B cell (primary cell): ENCODE results near the gene HILPDA.

Source experiments
- EZH2 ChIP-seq: IDR thresholded peaks from 2 replicates; pipeline ENCODE4 v1.6.1; 2012; ENCODE audit warnings: borderline replicate concordance, low read depth, mild to moderate bottlenecking, moderate library complexity, low read length; ENCODE audit not compliant: insufficient read depth, poor library complexity, severe bottlenecking
- TF ChIP-seq, protein P1 (sequence below): fragments of 200-600 bp; IDR thresholded peaks from one replicate; pipeline ENCODE4 v1.8.0; 2022; ENCODE audit warnings: antibody characterized with exemption, mild to moderate bottlenecking

DNA sequence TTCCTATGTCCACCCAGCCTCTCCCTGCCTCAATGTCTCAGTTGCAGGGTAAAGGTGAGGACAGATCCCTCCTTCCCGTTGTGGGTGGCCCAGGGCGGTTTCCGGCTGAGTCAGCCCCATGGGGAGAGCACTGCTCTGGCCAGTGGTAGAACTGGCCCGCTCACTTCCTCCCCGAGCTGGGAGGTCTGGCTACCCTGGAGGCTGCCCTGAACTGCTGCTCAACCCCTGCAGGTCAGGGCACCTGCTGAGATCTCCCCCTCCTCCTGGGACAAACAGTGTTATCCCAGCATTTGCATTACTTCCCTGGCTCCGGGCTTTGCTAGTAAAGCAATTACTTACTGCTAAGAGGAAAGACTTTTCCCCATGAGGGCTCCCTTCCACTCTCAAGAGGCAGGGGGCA is 24.5 kb upstream of the HILPDA start:
- TF ChIP-seq EZH2, result no peak
- TF ChIP-seq, protein P1, sequence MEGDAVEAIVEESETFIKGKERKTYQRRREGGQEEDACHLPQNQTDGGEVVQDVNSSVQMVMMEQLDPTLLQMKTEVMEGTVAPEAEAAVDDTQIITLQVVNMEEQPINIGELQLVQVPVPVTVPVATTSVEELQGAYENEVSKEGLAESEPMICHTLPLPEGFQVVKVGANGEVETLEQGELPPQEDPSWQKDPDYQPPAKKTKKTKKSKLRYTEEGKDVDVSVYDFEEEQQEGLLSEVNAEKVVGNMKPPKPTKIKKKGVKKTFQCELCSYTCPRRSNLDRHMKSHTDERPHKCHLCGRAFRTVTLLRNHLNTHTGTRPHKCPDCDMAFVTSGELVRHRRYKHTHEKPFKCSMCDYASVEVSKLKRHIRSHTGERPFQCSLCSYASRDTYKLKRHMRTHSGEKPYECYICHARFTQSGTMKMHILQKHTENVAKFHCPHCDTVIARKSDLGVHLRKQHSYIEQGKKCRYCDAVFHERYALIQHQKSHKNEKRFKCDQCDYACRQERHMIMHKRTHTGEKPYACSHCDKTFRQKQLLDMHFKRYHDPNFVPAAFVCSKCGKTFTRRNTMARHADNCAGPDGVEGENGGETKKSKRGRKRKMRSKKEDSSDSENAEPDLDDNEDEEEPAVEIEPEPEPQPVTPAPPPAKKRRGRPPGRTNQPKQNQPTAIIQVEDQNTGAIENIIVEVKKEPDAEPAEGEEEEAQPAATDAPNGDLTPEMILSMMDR, result no peak
